ENCODE data around the gene CRB1. TPM values are rescaled to one million over a fixed set of nuclear protein-coding genes. Genes with fewer than 3 reads are reported as not detected.
A peak's percentile ranks its signal among the peaks of the same experiment; 100 is the strongest.

CRB1 gene
- total RNA-seq, 1 donor from 2014 or later, result not detected

GRCh38 chr1:197234581-197234980 lies 33.5 kb upstream of the CRB1 start:
- no peaks in the 10 kb centered on the region for H3K27me3 ChIP-seq (ENCODE audit: insufficient read depth, low read length)
- Mint-ChIP-seq H3K9me3 (ENCODE audit: unreplicated experiment) (no peaks in the 10 kb centered on the region), H3K4me3 (ENCODE audit: unreplicated experiment) (no peak overlapping the region), H3K36me3 (ENCODE audit: low read depth, unreplicated experiment) (no peaks in the 10 kb centered on the region), H3K27ac (ENCODE audit: unreplicated experiment) (no peak overlapping the region), H3K27me3 (ENCODE audit: low read depth, unreplicated experiment) (no peaks in the 10 kb centered on the region), H3K4me1 (ENCODE audit: low read depth, unreplicated experiment) (no peaks in the 10 kb centered on the region)
- H3K4me2 ChIP-seq (ENCODE audit: low read length), result no peak overlapping the region
- no peak overlapping the region for H3K9ac ChIP-seq (ENCODE audit: low read length)
- H3K4me1 ChIP-seq (ENCODE audit: insufficient read depth, low read length), result no peaks in the 10 kb centered on the region
- H4K20me1 ChIP-seq (ENCODE audit: insufficient read depth, low read length), result no peaks in the 10 kb centered on the region
- H3K4me3 ChIP-seq (ENCODE audit: insufficient read depth, low read depth, low read length), result no peak overlapping the region
- no peak overlapping the region for H3K27ac ChIP-seq (ENCODE audit: low read depth, low read length)
- DNase-seq (ENCODE audit: low read depth) (no peak), FAIRE-seq (no peak)
- H3K9me3 ChIP-seq (ENCODE audit: insufficient read depth, low read depth, low read length), result no peaks in the 10 kb centered on the region
- no peaks in the 10 kb centered on the region for H3K36me3 ChIP-seq (ENCODE audit: insufficient read depth, low read length)
- no peak overlapping the region for H2AFZ ChIP-seq (ENCODE audit: low read depth, low read length)
- H3K79me2 ChIP-seq (ENCODE audit: insufficient read depth, low read length), result no peaks in the 10 kb centered on the region
- TF ChIP-seq CTCF (IDR thresholded peaks at IDR 0.05; ENCODE audit: insufficient read depth, low read depth, low read length) (no peak), EZH2 (IDR thresholded peaks at IDR 0.05; ENCODE audit: insufficient read depth, low read length) (no peak)

GRCh38 chr1:197235355-197235754 lies 32.7 kb upstream of the CRB1 start:
- Histone ChIP-seq H3K4me3 (ENCODE audit: insufficient read depth, low read depth, low read length) (no peak overlapping the region), H3K4me2 (ENCODE audit: low read length) (no peak overlapping the region), H3K79me2 (ENCODE audit: insufficient read depth, low read length) (no peaks in the 10 kb centered on the region), H4K20me1 (ENCODE audit: insufficient read depth, low read length) (no peaks in the 10 kb centered on the region), H3K9me3 (ENCODE audit: insufficient read depth, low read depth, low read length) (no peaks in the 10 kb centered on the region), H3K27ac (ENCODE audit: low read depth, low read length) (no peak overlapping the region), H3K36me3 (ENCODE audit: insufficient read depth, low read length) (no peaks in the 10 kb centered on the region), H3K4me1 (ENCODE audit: insufficient read depth, low read length) (no peaks in the 10 kb centered on the region), H3K9ac (ENCODE audit: low read length) (no peak overlapping the region), H3K27me3 (ENCODE audit: insufficient read depth, low read length) (no peaks in the 10 kb centered on the region), H2AFZ (ENCODE audit: low read depth, low read length) (no peak overlapping the region)
- peak; percentile 39 for DNase-seq (ENCODE audit: low read depth)
- Mint-ChIP-seq H3K4me1 (ENCODE audit: low read depth, unreplicated experiment) (no peaks in the 10 kb centered on the region), H3K27ac (ENCODE audit: unreplicated experiment) (no peak overlapping the region), H3K27me3 (ENCODE audit: low read depth, unreplicated experiment) (no peaks in the 10 kb centered on the region), H3K9me3 (ENCODE audit: unreplicated experiment) (no peaks in the 10 kb centered on the region), H3K4me3 (ENCODE audit: unreplicated experiment) (no peak overlapping the region), H3K36me3 (ENCODE audit: low read depth, unreplicated experiment) (no peaks in the 10 kb centered on the region)
- FAIRE-seq, result no peak
- TF ChIP-seq CTCF (IDR thresholded peaks at IDR 0.05; ENCODE audit: insufficient read depth, low read depth, low read length), result no peak
- TF ChIP-seq EZH2 (IDR thresholded peaks at IDR 0.05; ENCODE audit: insufficient read depth, low read length), result no peak

- no peaks in the 10 kb centered on the region for H3K4me1 ChIP-seq (ENCODE audit: insufficient read depth, low read length)
- H3K9me3 ChIP-seq (ENCODE audit: insufficient read depth, low read depth, low read length), result no peaks in the 10 kb centered on the region
- H3K4me3 Mint-ChIP-seq (ENCODE audit: unreplicated experiment), result no peak overlapping the region
- no peaks in the 10 kb centered on the region for H3K9me3 Mint-ChIP-seq (ENCODE audit: unreplicated experiment)
- H3K4me3 ChIP-seq (ENCODE audit: insufficient read depth, low read depth, low read length), result no peak overlapping the region
- no peak overlapping the region for H3K9ac ChIP-seq (ENCODE audit: low read length)
- H2AFZ ChIP-seq (ENCODE audit: low read depth, low read length), result no peak overlapping the region
- H3K27ac Mint-ChIP-seq (ENCODE audit: unreplicated experiment), result no peak overlapping the region
- no peaks in the 10 kb centered on the region for H3K36me3 ChIP-seq (ENCODE audit: insufficient read depth, low read length)
- FAIRE-seq (no peak), DNase-seq (ENCODE audit: low read depth) (peak; percentile 4)
- no peaks in the 10 kb centered on the region for H3K27me3 ChIP-seq (ENCODE audit: insufficient read depth, low read length)
- no peak overlapping the region for H3K4me2 ChIP-seq (ENCODE audit: low read length)
- no peaks in the 10 kb centered on the region for H3K36me3 Mint-ChIP-seq (ENCODE audit: low read depth, unreplicated experiment)
- H3K27me3 Mint-ChIP-seq (ENCODE audit: low read depth, unreplicated experiment), result no peaks in the 10 kb centered on the region
- H3K4me1 Mint-ChIP-seq (ENCODE audit: low read depth, unreplicated experiment), result no peaks in the 10 kb centered on the region
- no peaks in the 10 kb centered on the region for H3K79me2 ChIP-seq (ENCODE audit: insufficient read depth, low read length)
- no peak overlapping the region for H3K27ac ChIP-seq (ENCODE audit: low read depth, low read length)
- TF ChIP-seq EZH2 (IDR thresholded peaks at IDR 0.05; ENCODE audit: insufficient read depth, low read length), result no peak
- TF ChIP-seq CTCF (IDR thresholded peaks at IDR 0.05; ENCODE audit: insufficient read depth, low read depth, low read length), result no peak
- no peaks in the 10 kb centered on the region for H4K20me1 ChIP-seq (ENCODE audit: insufficient read depth, low read length)
These were observed 20.6 kb upstream of the CRB1 start for GRCh38 chr1:197247465-197247864.

All from astrocyte (in vitro differentiated cells and primary cell).